Coronary artery (tissue), 2 donors: ENCODE data around the gene NUFIP2.
A peak's percentile ranks its signal among the peaks of the same experiment; 100 is the strongest.
"Not testable (repeated sequence)": the region's sequence is repeated elsewhere in the genome, so short reads cannot be mapped to it uniquely, and the experiment has no call there.

Experiments used
- DNase-seq: peaks from one replicate; pipeline ENCODE4 v3.0.0-alpha.2; 2017; ENCODE audit warnings: low spot score
- H3K27ac ChIP-seq, 2 donors: fragments of 200-600 bp; sonication (generic); one replicate each; pipeline ENCODE4 v1.5.1; 2016 to 2019
- H3K4me3 ChIP-seq: fragments of 200-600 bp; sonication (generic); 2 replicates; pipeline ENCODE4 v1.5.1; 2016; ENCODE audit warnings: mild to moderate bottlenecking, moderate library complexity
- TF ChIP-seq, protein P1 (sequence below): fragments of 200-600 bp; sonication (generic); IDR thresholded peaks from one replicate; pipeline ENCODE4 v1.5.1; 2019; ENCODE audit warnings: antibody characterized with exemption

Gene NUFIP2

GRCh38 chr17:29238133-29238850 is 55.7 kb downstream of the NUFIP2 start:
- TF ChIP-seq, protein P1, sequence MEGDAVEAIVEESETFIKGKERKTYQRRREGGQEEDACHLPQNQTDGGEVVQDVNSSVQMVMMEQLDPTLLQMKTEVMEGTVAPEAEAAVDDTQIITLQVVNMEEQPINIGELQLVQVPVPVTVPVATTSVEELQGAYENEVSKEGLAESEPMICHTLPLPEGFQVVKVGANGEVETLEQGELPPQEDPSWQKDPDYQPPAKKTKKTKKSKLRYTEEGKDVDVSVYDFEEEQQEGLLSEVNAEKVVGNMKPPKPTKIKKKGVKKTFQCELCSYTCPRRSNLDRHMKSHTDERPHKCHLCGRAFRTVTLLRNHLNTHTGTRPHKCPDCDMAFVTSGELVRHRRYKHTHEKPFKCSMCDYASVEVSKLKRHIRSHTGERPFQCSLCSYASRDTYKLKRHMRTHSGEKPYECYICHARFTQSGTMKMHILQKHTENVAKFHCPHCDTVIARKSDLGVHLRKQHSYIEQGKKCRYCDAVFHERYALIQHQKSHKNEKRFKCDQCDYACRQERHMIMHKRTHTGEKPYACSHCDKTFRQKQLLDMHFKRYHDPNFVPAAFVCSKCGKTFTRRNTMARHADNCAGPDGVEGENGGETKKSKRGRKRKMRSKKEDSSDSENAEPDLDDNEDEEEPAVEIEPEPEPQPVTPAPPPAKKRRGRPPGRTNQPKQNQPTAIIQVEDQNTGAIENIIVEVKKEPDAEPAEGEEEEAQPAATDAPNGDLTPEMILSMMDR: no peak
- DNase-seq: no peak
- Histone ChIP-seq H3K27ac (peak overlapping the region in 1 of 2 donors; percentile 7), H3K4me3 (no peak overlapping the region)

DNA sequence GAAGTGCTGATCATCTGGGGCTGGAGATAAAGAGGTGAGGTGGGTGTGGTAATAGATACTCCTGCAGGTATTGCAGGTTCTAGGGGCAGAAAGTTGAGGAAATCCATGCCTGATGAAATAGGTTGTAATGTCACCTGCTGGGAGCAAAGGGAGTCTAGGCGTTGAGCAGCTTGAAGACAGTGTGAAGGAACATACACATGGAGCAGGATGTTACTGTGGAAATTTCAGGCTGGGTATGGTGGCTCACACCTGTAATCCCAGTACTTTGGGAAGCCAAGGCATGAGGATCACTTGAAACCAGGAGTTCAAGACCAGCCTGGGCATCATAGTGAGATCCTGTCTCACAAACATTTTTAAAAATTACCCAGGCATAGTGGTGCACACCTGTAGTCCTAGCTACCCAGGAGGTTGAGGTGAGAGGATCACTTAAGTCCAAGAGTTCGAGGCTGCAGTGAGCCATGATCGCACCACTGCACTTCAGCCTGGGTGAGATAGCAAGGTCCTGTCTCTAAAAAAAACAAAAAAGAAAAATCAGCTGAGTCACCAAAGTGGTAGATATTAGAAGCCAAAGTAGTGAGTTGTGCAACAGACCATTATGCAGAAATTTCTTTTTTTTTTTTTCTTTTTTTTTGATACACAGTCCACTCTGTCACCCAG is 56.3 kb downstream of the NUFIP2 start:
- TF ChIP-seq, protein P1: no peak
- no peak overlapping the region for H3K4me3 ChIP-seq
- DNase-seq: no peak
- H3K27ac ChIP-seq: peak overlapping the region in 1 of 2 donors; percentile 7

GRCh38 chr17:29235904-29236303 is 58.0 kb downstream of the NUFIP2 start:
- H3K27ac ChIP-seq: no peak overlapping the region
- H3K4me3 ChIP-seq: no peak overlapping the region
- no peak for DNase-seq
- TF ChIP-seq, protein P1: no peak

GRCh38 chr17:29234972-29235371 is 59.0 kb downstream of the NUFIP2 start:
- DNase-seq, H3K4me3 ChIP-seq, H3K27ac ChIP-seq: not testable (repeated sequence)

- Histone ChIP-seq H3K27ac (no peak overlapping the region), H3K4me3 (no peak overlapping the region)
- TF ChIP-seq, protein P1: no peak
- no peak for DNase-seq
These were observed 60.6 kb downstream of the NUFIP2 start for GRCh38 chr17:29233301-29233700.

DNA sequence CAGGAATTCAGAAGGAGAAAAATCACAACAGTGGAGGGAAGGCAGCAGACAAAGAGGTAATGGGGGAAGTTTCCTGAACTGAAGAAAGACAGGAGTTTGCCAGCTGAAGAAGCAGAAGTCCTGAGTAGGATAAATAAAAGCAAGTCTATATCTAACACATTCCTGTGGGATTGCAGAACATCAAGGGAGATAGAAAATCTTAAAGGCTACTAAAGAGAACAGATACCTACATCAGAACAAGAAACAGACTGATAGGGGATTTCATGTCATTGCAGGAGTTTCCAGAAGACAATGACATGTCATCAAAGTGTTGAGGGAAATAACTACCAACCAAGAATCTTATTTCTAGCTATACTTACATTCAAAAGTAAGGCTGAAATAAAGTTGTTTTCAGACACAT is 68.6 kb downstream of the NUFIP2 start:
- no peak overlapping the region for H3K27ac ChIP-seq
- TF ChIP-seq, protein P1: no peak
- DNase-seq: no peak
- no peak overlapping the region for H3K4me3 ChIP-seq

- not testable (repeated sequence) for H3K4me3 ChIP-seq, H3K27ac ChIP-seq, DNase-seq
These were observed 72.6 kb downstream of the NUFIP2 start for GRCh38 chr17:29221338-29221737.

DNA sequence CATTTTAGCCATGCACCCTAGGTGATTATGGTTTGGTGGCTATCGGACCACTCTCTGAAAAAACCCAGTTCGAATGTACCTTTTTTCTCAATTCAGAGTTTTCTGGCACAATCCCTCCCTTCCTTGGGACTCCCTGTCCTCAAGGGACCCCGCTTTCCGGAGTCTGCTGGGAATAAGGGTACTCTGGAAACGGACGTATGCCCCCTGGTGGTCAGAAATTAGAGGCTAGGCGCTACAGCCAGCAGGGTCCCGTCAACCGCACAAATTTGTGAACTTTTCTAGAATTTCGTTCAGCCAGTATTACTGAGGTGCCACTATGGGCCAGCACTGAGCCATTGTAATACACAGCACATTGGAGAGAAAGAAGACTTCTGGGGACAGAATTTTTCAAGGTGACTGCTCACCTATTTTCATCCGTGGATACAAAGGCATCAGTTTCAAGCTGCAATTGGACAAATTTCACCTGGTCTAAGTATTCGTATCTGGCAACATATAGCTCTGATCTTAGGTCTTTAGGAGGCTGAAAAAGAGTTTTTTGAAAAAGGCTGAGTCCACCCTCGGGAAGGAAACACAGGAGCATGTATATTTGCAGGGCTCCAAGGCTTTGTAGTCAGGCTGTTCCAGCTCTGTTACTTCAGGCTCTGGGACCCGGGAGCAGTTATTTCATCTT is 74.4 kb downstream of the NUFIP2 start:
- H3K4me3 ChIP-seq: no peak overlapping the region
- no peak overlapping the region for H3K27ac ChIP-seq
- DNase-seq: peak; percentile 80
- TF ChIP-seq, protein P1: peak; percentile 85
